ENCODE results near the gene RBCK1.

Gene RBCK1

DNA sequence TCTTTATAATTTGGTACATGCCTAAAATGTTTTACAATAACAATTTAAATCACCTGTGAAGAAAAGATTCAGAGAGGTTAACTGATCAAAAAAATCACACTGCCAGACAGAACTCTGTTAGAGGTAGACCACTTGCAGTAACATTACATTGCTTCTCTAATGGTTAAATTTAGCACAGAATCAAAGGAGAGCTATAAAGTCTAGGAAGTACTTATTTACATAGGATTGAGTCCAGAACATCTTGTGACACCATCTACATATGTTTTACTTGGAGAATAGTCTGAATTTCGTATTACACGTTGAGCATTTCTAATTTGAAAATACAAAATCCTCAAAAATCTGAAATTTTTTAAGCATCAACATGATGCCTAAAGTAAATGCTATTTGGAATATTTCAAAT, 71.4 kb downstream of the RBCK1 start:
- intact Hi-C loops (cut with DNase I; ENCODE audit: low total_unique reads), result no loop called here
- H3K4me1 ChIP-seq, result peaks cover 0 to 20% (median 16%) of the 10 kb centered on the region in 4 donors
- H3K9me3 ChIP-seq, result no peaks in the 10 kb centered on the region
- peaks cover 15 to 32% (median 24%) of the 10 kb centered on the region in 3 donors for H3K36me3 ChIP-seq
- no peak overlapping the region for H3K27ac ChIP-seq
- H3K27me3 ChIP-seq, result no peaks in the 10 kb centered on the region
- no peak for DNase-seq
- H3K4me3 ChIP-seq, result no peak overlapping the region
- TF ChIP-seq, protein P1, sequence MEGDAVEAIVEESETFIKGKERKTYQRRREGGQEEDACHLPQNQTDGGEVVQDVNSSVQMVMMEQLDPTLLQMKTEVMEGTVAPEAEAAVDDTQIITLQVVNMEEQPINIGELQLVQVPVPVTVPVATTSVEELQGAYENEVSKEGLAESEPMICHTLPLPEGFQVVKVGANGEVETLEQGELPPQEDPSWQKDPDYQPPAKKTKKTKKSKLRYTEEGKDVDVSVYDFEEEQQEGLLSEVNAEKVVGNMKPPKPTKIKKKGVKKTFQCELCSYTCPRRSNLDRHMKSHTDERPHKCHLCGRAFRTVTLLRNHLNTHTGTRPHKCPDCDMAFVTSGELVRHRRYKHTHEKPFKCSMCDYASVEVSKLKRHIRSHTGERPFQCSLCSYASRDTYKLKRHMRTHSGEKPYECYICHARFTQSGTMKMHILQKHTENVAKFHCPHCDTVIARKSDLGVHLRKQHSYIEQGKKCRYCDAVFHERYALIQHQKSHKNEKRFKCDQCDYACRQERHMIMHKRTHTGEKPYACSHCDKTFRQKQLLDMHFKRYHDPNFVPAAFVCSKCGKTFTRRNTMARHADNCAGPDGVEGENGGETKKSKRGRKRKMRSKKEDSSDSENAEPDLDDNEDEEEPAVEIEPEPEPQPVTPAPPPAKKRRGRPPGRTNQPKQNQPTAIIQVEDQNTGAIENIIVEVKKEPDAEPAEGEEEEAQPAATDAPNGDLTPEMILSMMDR (IDR thresholded peaks at IDR 0.05), result no peak

DNA sequence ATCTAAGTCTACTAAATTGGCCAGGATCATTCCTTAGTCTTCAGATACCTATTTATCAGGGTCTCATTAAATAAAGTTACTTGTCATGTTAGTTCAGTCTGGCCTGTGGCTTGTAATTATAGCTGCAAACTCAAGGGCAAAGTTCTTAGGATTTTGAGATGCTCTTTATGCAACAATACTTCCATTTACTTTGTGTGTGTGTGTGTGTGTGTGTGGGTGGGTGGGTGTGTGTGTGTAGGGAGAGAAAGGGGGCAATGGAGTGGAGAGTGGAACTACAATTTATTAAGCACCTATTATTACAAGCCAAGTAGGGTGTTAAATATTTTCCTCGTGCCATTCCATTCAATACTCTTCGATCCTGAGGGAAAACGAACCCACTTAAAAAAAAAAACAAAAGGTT, 71.9 kb downstream of the RBCK1 start:
- H3K27me3 ChIP-seq, result no peaks in the 10 kb centered on the region
- no peak overlapping the region for H3K27ac ChIP-seq
- H3K4me1 ChIP-seq, result peaks cover 0 to 21% (median 16%) of the 10 kb centered on the region in 4 donors
- no peaks in the 10 kb centered on the region for H3K9me3 ChIP-seq
- DNase-seq, result no peak
- TF ChIP-seq, protein P1 (IDR thresholded peaks at IDR 0.05), result no peak
- no peak overlapping the region for H3K4me3 ChIP-seq
- intact Hi-C loops (cut with DNase I; ENCODE audit: low total_unique reads), result loop anchor here (5.0 kb wide), 1 partner anchor 123 kb away; no protein-coding TSS in a partner anchor
- peaks cover 15 to 36% (median 26%) of the 10 kb centered on the region in 3 donors for H3K36me3 ChIP-seq

DNA sequence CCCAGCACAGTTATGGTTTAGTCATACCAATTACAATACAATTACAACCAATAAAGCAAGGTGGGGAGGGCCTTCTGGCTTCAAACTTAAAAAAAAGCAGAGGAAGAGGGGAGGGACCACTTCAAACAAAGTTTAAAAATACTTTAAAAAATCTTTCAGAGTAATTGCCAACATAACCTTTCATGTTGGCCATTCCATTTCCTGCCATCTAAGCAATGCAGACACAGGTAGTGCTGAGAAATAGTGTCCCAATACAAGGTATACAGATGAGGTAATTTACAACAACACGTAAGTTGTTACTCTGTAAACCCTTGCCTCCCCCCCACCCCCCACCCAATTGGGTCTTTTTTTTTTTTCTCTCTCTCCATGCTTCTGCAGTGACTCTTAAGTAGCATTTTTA, 73.1 kb downstream of the RBCK1 start:
- Histone ChIP-seq H3K4me3 (no peak overlapping the region), H3K9me3 (no peaks in the 10 kb centered on the region), H3K36me3 (peaks cover 23 to 47% (median 38%) of the 10 kb centered on the region in 3 donors), H3K4me1 (peaks cover 0 to 21% (median 16%) of the 10 kb centered on the region in 4 donors), H3K27me3 (no peaks in the 10 kb centered on the region), H3K27ac (no peak overlapping the region)
- TF ChIP-seq, protein P1 (IDR thresholded peaks at IDR 0.05), result no peak
- intact Hi-C loops (cut with DNase I; ENCODE audit: low total_unique reads), result loop anchor here (5.0 kb wide), 1 partner anchor 124 kb away; no protein-coding TSS in a partner anchor
- no peak for DNase-seq
